ENCODE results near the gene G6PC1.
"Not testable (repeated sequence)": the region's sequence is repeated elsewhere in the genome, so short reads cannot be mapped to it uniquely, and the experiment has no call there.

Gene G6PC1

GRCh38 chr17:42857389-42857788 is 43.2 kb upstream of the G6PC1 start:
- 100% methylated on average over 1 of the region's 1 CpG for WGBS

GRCh38 chr17:42865638-42866094 is 34.9 kb upstream of the G6PC1 start:
- H3K9ac ChIP-seq (ENCODE audit: low read depth, low read length), result no peak overlapping the region
- H3K4me1 ChIP-seq (ENCODE audit: insufficient read depth, low read length), result no peaks in the 10 kb centered on the region
- H3K36me3 ChIP-seq (ENCODE audit: insufficient read depth, low read length), result no peaks in the 10 kb centered on the region
- no peaks in the 10 kb centered on the region for H3K27me3 ChIP-seq (ENCODE audit: insufficient read depth, low read length)
- WGBS, result 78% methylated on average over 7 of the region's 7 CpGs
- no peak overlapping the region for H3K4me3 ChIP-seq (ENCODE audit: low read length)
- peaks cover 5% of the 10 kb centered on the region; the same call in 1 of the 2 replicates for H3K9me3 ChIP-seq (ENCODE audit: insufficient read depth, low read depth, low read length)
- H3K27ac ChIP-seq (ENCODE audit: low read depth, low read length), result no peak overlapping the region

More at GRCh38 chr17:42857389-42857788, 43.2 kb upstream of the G6PC1 start:
- no peak overlapping the region for H3K9ac ChIP-seq (ENCODE audit: low read depth, low read length)
- H3K27me3 ChIP-seq (ENCODE audit: insufficient read depth, low read length), result no peaks in the 10 kb centered on the region
- no peaks in the 10 kb centered on the region for H3K36me3 ChIP-seq (ENCODE audit: insufficient read depth, low read length)
- no peak overlapping the region for H3K4me3 ChIP-seq (ENCODE audit: low read length)
- no peaks in the 10 kb centered on the region for H3K9me3 ChIP-seq (ENCODE audit: insufficient read depth, low read depth, low read length)
- H3K4me1 ChIP-seq (ENCODE audit: insufficient read depth, low read length), result no peaks in the 10 kb centered on the region
- no peak overlapping the region for H3K27ac ChIP-seq (ENCODE audit: low read depth, low read length)

- Histone ChIP-seq H3K27me3 (ENCODE audit: insufficient read depth, low read length) (no peaks in the 10 kb centered on the region), H3K4me1 (ENCODE audit: insufficient read depth, low read length) (no peaks in the 10 kb centered on the region), H3K36me3 (ENCODE audit: insufficient read depth, low read length) (no peaks in the 10 kb centered on the region), H3K27ac (ENCODE audit: low read depth, low read length) (no peak overlapping the region), H3K4me3 (ENCODE audit: low read length) (no peak overlapping the region), H3K9ac (ENCODE audit: low read depth, low read length) (no peak overlapping the region), H3K9me3 (ENCODE audit: insufficient read depth, low read depth, low read length) (peaks cover 7% of the 10 kb centered on the region; the same call in 1 of the 2 replicates)
- 91% methylated on average over 4 of the region's 4 CpGs for WGBS
Observed at GRCh38 chr17:42866216-42866615, 34.4 kb upstream of the G6PC1 start.

DNA sequence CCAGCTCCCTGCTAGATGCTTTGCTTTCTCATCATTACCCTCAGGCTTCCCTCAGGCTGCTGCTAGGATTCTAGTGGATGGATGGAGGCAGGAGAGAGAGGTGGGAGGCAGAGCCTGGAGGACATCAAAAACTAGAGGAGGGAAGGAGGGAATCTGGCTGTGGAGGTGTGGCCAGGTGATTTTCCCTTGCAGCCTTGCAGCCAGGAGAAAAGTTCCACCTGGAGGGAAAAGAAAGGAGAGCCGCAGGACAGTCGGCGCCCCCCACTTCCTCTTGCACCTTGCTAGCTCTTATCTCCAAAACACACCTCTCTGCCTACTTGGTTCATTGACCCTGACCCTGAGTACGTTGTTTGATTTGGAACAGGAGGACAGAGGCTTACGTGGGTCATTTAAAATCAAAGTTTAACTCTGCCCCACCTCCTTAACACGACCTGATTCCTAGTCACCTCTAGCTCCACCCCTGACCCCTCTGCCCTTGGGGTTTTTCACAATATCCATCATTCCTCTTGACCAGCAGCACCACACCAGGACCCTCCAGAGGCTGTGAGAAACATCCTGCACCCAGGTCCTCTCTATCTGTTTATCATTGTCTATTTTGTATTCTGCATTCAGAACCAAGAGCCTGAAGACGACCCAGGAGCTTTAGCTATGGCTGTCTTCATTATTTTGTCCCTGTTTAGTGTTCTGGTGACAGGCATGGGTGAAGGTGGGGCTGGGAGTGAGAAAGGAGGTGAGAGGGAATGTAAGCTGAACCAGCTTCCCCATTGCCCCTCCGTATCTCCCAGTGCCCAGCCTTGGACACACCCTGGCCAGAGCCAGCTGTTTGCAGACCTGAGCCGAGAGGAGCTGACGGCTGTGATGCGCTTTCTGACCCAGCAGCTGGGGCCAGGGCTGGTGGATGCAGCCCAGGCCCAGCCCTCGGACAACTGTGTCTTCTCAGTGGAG is 33.7 kb upstream of the G6PC1 start:
- H3K36me3 ChIP-seq (ENCODE audit: insufficient read depth, low read length), result no peaks in the 10 kb centered on the region
- 90% methylated on average over 8 of the region's 12 CpGs for WGBS
- H3K4me3 ChIP-seq (ENCODE audit: low read length), result no peak overlapping the region
- peaks cover 9% of the 10 kb centered on the region; the same call in 1 of the 2 replicates for H3K9me3 ChIP-seq (ENCODE audit: insufficient read depth, low read depth, low read length)
- no peak overlapping the region for H3K27ac ChIP-seq (ENCODE audit: low read depth, low read length)
- no peaks in the 10 kb centered on the region for H3K4me1 ChIP-seq (ENCODE audit: insufficient read depth, low read length)
- no peaks in the 10 kb centered on the region for H3K27me3 ChIP-seq (ENCODE audit: insufficient read depth, low read length)
- H3K9ac ChIP-seq (ENCODE audit: low read depth, low read length), result no peak overlapping the region

- H3K4me3 ChIP-seq (ENCODE audit: low read length); H3K36me3 ChIP-seq (ENCODE audit: insufficient read depth, low read length); H3K9me3 ChIP-seq (ENCODE audit: insufficient read depth, low read depth, low read length); H3K27ac ChIP-seq (ENCODE audit: low read depth, low read length); H3K4me1 ChIP-seq (ENCODE audit: insufficient read depth, low read length); H3K9ac ChIP-seq (ENCODE audit: low read depth, low read length); H3K27me3 ChIP-seq (ENCODE audit: insufficient read depth, low read length): not testable (repeated sequence)
- WGBS, result 97% methylated on average over 21 of the region's 21 CpGs
Observed at GRCh38 chr17:42867694-42868261, 32.8 kb upstream of the G6PC1 start.

- Histone ChIP-seq H3K4me1 (ENCODE audit: insufficient read depth, low read length) (no peaks in the 10 kb centered on the region), H3K9me3 (ENCODE audit: insufficient read depth, low read depth, low read length) (peaks cover 9% of the 10 kb centered on the region; the same call in 1 of the 2 replicates), H3K9ac (ENCODE audit: low read depth, low read length) (no peak overlapping the region), H3K27ac (ENCODE audit: low read depth, low read length) (no peak overlapping the region), H3K27me3 (ENCODE audit: insufficient read depth, low read length) (no peaks in the 10 kb centered on the region), H3K36me3 (ENCODE audit: insufficient read depth, low read length) (no peaks in the 10 kb centered on the region), H3K4me3 (ENCODE audit: low read length) (no peak overlapping the region)
- 94% methylated on average over 12 of the region's 12 CpGs for WGBS
Observed at GRCh38 chr17:42868338-42868737, 32.3 kb upstream of the G6PC1 start.

- Histone ChIP-seq H3K27ac (ENCODE audit: low read depth, low read length) (no peak overlapping the region), H3K9me3 (ENCODE audit: insufficient read depth, low read depth, low read length) (peaks cover 9% of the 10 kb centered on the region; the same call in 1 of the 2 replicates), H3K9ac (ENCODE audit: low read depth, low read length) (no peak overlapping the region), H3K4me3 (ENCODE audit: low read length) (no peak overlapping the region), H3K36me3 (ENCODE audit: insufficient read depth, low read length) (no peaks in the 10 kb centered on the region), H3K27me3 (ENCODE audit: insufficient read depth, low read length) (no peaks in the 10 kb centered on the region), H3K4me1 (ENCODE audit: insufficient read depth, low read length) (no peaks in the 10 kb centered on the region)
- 97% methylated on average over 4 of the region's 4 CpGs for WGBS
Observed at GRCh38 chr17:42871647-42872046, 29.0 kb upstream of the G6PC1 start.

GRCh38 chr17:42872251-42872965 is 28.2 kb upstream of the G6PC1 start:
- H3K27ac ChIP-seq (ENCODE audit: low read depth, low read length), result no peak overlapping the region
- no peaks in the 10 kb centered on the region for H3K4me1 ChIP-seq (ENCODE audit: insufficient read depth, low read length)
- no peak overlapping the region for H3K9ac ChIP-seq (ENCODE audit: low read depth, low read length)
- H3K4me3 ChIP-seq (ENCODE audit: low read length), result no peak overlapping the region
- H3K36me3 ChIP-seq (ENCODE audit: insufficient read depth, low read length), result no peaks in the 10 kb centered on the region
- H3K9me3 ChIP-seq (ENCODE audit: insufficient read depth, low read depth, low read length), result peaks cover 9% of the 10 kb centered on the region; the same call in 1 of the 2 replicates
- WGBS, result 96% methylated on average over 10 of the region's 13 CpGs
- H3K27me3 ChIP-seq (ENCODE audit: insufficient read depth, low read length), result peaks cover 3% of the 10 kb centered on the region

GRCh38 chr17:42873315-42873714 is 27.3 kb upstream of the G6PC1 start:
- peaks cover 9% of the 10 kb centered on the region for H3K27me3 ChIP-seq (ENCODE audit: insufficient read depth, low read length)
- H3K27ac ChIP-seq (ENCODE audit: low read depth, low read length), result no peak overlapping the region
- H3K9ac ChIP-seq (ENCODE audit: low read depth, low read length), result no peak overlapping the region
- H3K4me3 ChIP-seq (ENCODE audit: low read length), result no peak overlapping the region
- H3K36me3 ChIP-seq (ENCODE audit: insufficient read depth, low read length), result no peaks in the 10 kb centered on the region
- WGBS, result 80% methylated on average over 6 of the region's 6 CpGs
- peaks cover 9% of the 10 kb centered on the region; the same call in 1 of the 2 replicates for H3K9me3 ChIP-seq (ENCODE audit: insufficient read depth, low read depth, low read length)
- peaks cover 2% of the 10 kb centered on the region; the same call in 1 of the 2 replicates for H3K4me1 ChIP-seq (ENCODE audit: insufficient read depth, low read length)

- H3K27ac ChIP-seq (ENCODE audit: low read depth, low read length); H3K4me1 ChIP-seq (ENCODE audit: insufficient read depth, low read length); H3K9ac ChIP-seq (ENCODE audit: low read depth, low read length); H3K4me3 ChIP-seq (ENCODE audit: low read length); H3K36me3 ChIP-seq (ENCODE audit: insufficient read depth, low read length); H3K9me3 ChIP-seq (ENCODE audit: insufficient read depth, low read depth, low read length): not testable (repeated sequence)
- 82% methylated on average over 5 of the region's 12 CpGs for WGBS
- H3K27me3 ChIP-seq (ENCODE audit: insufficient read depth, low read length), result peaks cover 16% of the 10 kb centered on the region
Observed at GRCh38 chr17:42873932-42874695, 26.5 kb upstream of the G6PC1 start.
